HUES6 (cell line): ENCODE measurements around the gene ADARB2.

Experiments
- H3K27ac ChIP-seq: 2 replicates; pipeline ENCODE4 v1.7.0; 2013; ENCODE audit warnings: low read depth, mild to moderate bottlenecking, low read length, inconsistent platforms
- H3K27me3 ChIP-seq: 2 replicates; pipeline ENCODE4 v1.6.1; 2013; ENCODE audit warnings: low read length; ENCODE audit not compliant: control insufficient read depth, insufficient read depth
- H3K36me3 ChIP-seq: 2 replicates; pipeline ENCODE4 v1.6.1; 2013; ENCODE audit warnings: low read length; ENCODE audit not compliant: control insufficient read depth, insufficient read depth
- H3K4me1 ChIP-seq: 2 replicates; pipeline ENCODE4 v1.6.1; 2013; ENCODE audit warnings: low read length; ENCODE audit not compliant: control insufficient read depth, insufficient read depth
- H3K4me3 ChIP-seq: 2 replicates; pipeline ENCODE4 v1.5.1; 2013; ENCODE audit warnings: low read depth, low read length
- H3K9ac ChIP-seq: one replicate; pipeline ENCODE4 v1.6.1; 2013; ENCODE audit warnings: mild to moderate bottlenecking, low read length
- H3K9me3 ChIP-seq: 2 replicates; pipeline ENCODE4 v1.6.1; 2013; ENCODE audit warnings: low read depth, low read length; ENCODE audit not compliant: control insufficient read depth, insufficient read depth

ADARB2 gene

DNA sequence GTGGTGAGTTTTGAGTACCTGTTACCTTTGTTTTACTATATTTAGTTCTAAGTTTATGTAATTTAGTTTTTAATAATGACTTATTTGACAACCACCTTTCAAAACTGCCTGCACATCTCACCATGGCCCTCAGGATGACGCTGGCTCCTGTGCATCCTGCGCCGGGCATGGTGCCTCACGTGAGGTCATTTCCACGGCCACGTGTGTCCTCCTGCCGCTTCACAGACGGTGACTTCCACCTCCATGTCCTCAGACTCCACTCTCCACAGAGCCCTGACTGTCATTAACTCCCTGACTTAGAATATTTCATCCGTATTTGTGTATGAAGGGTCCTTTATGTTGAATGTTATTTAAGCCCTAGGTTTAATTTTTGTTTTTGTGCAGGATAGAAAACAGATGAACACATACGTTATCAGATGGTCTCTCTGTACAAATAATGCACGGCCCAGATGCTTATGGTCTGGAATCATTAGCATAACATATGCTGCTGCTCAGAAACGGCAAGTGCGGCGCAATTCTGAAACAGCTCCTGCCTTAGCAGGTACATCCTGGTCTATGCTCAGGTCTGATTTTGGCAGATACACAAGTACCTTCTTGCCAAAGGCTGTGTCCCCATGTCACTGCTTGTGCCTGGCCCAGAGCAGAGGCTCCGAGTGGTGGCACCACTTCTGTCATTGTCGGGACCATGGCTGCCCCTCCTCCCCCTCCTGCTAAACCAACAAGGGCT lies 525.3 kb downstream of the ADARB2 start:
- Histone ChIP-seq H3K4me3 (no peak overlapping the region), H3K4me1 (no peaks in the 10 kb centered on the region), H3K9ac (no peak overlapping the region), H3K36me3 (no peaks in the 10 kb centered on the region), H3K9me3 (no peaks in the 10 kb centered on the region), H3K27ac (no peak overlapping the region), H3K27me3 (no peaks in the 10 kb centered on the region)

GRCh38 chr10:1210667-1211066 lies 526.7 kb downstream of the ADARB2 start:
- Histone ChIP-seq H3K9me3 (no peaks in the 10 kb centered on the region), H3K27ac (no peak overlapping the region), H3K4me3 (no peak overlapping the region), H3K9ac (no peak overlapping the region), H3K36me3 (no peaks in the 10 kb centered on the region), H3K27me3 (no peaks in the 10 kb centered on the region), H3K4me1 (no peaks in the 10 kb centered on the region)

DNA sequence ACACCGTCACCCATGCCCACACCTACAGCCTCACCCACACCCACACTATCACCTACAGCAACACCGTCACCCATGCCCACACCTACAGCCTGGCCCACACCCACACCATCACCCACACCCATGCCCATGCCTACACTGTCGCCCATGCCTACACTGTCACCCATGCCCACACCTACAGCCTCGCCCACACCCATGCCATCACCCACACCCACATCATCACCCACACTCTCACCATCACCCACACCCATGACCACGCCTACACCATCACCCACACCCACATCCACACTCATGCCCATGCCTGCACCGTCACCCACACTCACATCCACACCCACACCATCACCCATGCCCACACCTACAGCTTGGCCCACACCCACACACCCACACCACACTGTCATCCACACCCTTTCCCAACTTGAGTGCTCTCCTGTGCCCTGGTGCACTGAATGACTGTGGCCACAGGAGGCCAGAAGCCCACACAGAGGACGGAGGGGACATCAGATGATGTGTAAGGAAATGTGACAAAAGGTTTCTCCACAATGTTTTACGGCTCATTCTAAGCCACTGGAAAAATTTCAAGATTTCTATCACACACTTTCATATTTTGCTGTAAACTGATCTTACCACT lies 527.9 kb downstream of the ADARB2 start:
- Histone ChIP-seq H3K9ac (no peak overlapping the region), H3K4me3 (no peak overlapping the region), H3K27me3 (no peaks in the 10 kb centered on the region), H3K4me1 (no peaks in the 10 kb centered on the region), H3K36me3 (no peaks in the 10 kb centered on the region), H3K27ac (no peak overlapping the region), H3K9me3 (no peaks in the 10 kb centered on the region)

GRCh38 chr10:1208366-1209311 lies 528.7 kb downstream of the ADARB2 start:
- no peaks in the 10 kb centered on the region for H3K27me3 ChIP-seq
- no peaks in the 10 kb centered on the region for H3K4me1 ChIP-seq
- no peak overlapping the region for H3K9ac ChIP-seq
- no peak overlapping the region for H3K27ac ChIP-seq
- H3K36me3 ChIP-seq = no peaks in the 10 kb centered on the region
- H3K9me3 ChIP-seq = no peaks in the 10 kb centered on the region
- no peak overlapping the region for H3K4me3 ChIP-seq

GRCh38 chr10:1206601-1207000 lies 530.7 kb downstream of the ADARB2 start:
- H3K9ac ChIP-seq = no peak overlapping the region
- H3K27ac ChIP-seq = no peak overlapping the region
- no peaks in the 10 kb centered on the region for H3K9me3 ChIP-seq
- H3K27me3 ChIP-seq = no peaks in the 10 kb centered on the region
- H3K4me3 ChIP-seq = no peak overlapping the region
- no peaks in the 10 kb centered on the region for H3K36me3 ChIP-seq
- H3K4me1 ChIP-seq = no peaks in the 10 kb centered on the region

- Histone ChIP-seq H3K9ac (no peak overlapping the region), H3K4me1 (no peaks in the 10 kb centered on the region), H3K27me3 (no peaks in the 10 kb centered on the region), H3K9me3 (no peaks in the 10 kb centered on the region), H3K36me3 (no peaks in the 10 kb centered on the region), H3K4me3 (no peak overlapping the region), H3K27ac (no peak overlapping the region)
These were observed 531.2 kb downstream of the ADARB2 start for GRCh38 chr10:1206101-1206500.

DNA sequence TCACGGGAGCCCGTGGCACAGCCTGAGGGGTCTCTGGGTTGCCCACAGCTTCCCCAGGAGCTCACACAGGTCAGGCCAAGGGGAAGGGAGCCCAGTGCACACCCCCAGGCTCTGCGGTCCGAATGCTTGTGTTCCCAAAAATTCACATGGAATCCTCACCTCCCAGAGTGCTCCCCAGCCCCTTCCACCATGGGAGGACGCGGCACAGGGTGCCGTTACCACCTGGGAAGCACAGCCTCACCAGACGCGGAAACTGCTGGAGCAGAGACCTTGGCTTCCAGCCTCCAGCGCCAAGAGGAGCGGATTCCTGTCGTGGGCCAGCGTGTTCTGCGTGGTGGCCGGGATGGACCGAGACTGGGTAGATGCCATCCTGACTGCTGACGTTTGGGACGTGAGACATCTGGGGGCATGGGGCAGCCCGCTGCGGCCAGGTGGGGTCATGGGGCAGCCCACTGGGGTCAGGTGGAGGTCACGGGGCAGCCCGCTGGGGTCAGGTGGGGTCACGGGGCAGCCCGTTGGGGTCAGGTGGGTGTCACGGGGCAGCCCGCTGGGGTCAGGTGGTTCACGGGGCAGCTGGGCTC lies 531.8 kb downstream of the ADARB2 start:
- H3K36me3 ChIP-seq = no peaks in the 10 kb centered on the region
- no peak overlapping the region for H3K27ac ChIP-seq
- no peak overlapping the region for H3K4me3 ChIP-seq
- no peak overlapping the region for H3K9ac ChIP-seq
- H3K4me1 ChIP-seq = no peaks in the 10 kb centered on the region
- no peaks in the 10 kb centered on the region for H3K27me3 ChIP-seq
- no peaks in the 10 kb centered on the region for H3K9me3 ChIP-seq

DNA sequence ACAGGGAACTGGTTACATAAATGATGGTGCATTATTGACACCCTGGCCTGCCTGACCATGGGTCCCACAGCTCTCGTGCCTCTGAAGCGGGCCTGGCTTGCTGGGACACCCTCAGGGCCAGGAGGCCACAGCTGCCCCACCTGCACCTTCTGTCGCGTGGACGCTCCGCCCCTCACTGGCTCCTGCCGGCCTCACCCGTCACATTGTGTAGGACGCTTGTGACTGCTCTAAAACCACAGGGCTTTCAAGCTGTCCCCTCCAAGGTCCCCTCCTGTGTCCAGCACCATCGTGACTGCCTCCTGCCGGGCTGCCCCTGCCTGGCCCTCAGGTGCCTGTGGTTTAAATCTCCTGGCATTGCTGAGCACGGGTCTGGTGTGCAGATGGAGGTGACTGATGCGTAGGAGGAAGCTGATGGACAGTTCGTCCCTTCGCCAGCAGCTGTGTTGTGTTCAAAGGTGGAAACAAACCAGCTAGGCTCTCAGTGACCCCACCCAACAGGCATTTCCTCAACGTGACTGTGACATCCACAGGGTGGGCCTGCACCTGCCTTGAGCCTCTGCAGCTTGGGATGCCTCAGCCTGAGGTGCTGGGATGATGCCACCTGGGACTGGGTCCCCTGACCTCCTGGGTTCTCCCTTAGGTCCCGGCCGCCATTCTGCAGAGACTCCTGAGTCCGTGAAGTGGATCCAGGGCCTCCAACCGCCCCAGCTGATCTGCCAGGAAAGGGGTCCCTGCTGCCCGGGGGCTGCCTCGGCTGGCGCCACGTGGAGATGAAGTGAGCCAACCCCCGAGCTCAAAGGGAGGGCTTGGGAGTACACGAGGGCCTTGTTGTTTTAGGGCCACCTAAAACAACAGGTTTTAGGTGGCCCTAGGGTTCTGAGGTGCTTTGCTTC lies 532.6 kb downstream of the ADARB2 start:
- Histone ChIP-seq H3K36me3 (no peaks in the 10 kb centered on the region), H3K9me3 (no peaks in the 10 kb centered on the region), H3K27ac (no peak overlapping the region), H3K4me3 (no peak overlapping the region), H3K27me3 (no peaks in the 10 kb centered on the region), H3K4me1 (no peaks in the 10 kb centered on the region), H3K9ac (no peak overlapping the region)

DNA sequence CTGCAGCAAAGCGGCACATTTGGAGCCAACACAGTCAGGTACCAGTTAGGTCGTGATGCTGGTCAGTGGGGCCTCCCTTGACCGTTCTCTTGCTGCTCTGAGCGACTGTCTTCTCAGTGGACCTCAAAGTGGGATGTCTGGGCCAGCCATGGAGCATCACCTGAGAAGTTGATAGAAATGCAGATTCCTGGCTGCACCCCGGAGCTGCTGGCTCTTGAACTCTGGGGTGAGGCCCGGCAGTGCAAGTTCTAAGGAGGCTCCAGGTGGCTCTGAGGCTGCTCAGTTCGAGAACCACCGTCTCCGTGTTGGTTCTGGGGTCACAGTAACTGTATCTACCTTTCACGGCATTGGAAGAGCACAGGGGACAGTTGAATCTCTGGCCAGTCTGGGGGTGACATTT lies 533.6 kb downstream of the ADARB2 start:
- no peak overlapping the region for H3K9ac ChIP-seq
- H3K4me1 ChIP-seq = peaks cover 5% of the 10 kb centered on the region; the same call in 1 of the 2 replicates
- H3K27ac ChIP-seq = no peak overlapping the region
- H3K36me3 ChIP-seq = no peaks in the 10 kb centered on the region
- H3K4me3 ChIP-seq = no peak overlapping the region
- H3K27me3 ChIP-seq = no peaks in the 10 kb centered on the region
- no peaks in the 10 kb centered on the region for H3K9me3 ChIP-seq

DNA sequence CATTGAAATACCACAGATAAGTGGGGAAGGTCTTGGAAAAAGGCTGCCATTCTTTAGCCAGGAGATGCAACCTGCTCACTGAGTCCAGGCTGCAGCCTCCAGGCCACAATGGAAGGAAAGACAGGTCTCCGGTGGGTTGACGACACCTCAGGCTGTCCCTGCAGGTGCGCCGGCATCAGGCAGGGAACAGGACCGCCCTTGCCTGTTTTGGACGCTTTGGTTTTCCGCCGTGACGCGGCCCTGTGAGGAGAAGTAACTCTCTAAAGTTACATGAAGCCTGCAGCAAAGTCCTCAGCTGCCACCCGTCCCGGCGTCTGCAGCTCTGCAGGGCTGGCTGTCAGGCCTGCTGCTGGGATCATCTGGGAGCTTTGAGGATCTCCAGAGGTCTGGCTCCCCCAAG lies 534.1 kb downstream of the ADARB2 start:
- Histone ChIP-seq H3K9ac (no peak overlapping the region), H3K9me3 (no peaks in the 10 kb centered on the region), H3K4me1 (peaks cover 8% of the 10 kb centered on the region; the same call in 1 of the 2 replicates), H3K27ac (no peak overlapping the region), H3K4me3 (no peak overlapping the region), H3K27me3 (no peaks in the 10 kb centered on the region), H3K36me3 (no peaks in the 10 kb centered on the region)
